Vagina (tissue), 2 donors: Measurements from ENCODE around the gene MBD5.
"Not testable (repeated sequence)": the region's sequence is repeated elsewhere in the genome, so short reads cannot be mapped to it uniquely, and the experiment has no call there.

Source experiments
- POLR2A ChIP-seq, 2 donors: fragments of 450-650 bp; IDR thresholded peaks; one replicate each; pipeline ENCODE4 v1.6.1; 2017; ENCODE audit warnings: antibody characterized with exemption in 2 of 2, mild to moderate bottlenecking in 2 of 2, moderate library complexity in 2 of 2
- POLR2AphosphoS5 ChIP-seq, 2 donors: sonication (generic); formaldehyde crosslinking; IDR thresholded peaks; one replicate each; pipeline ENCODE4 v1.9.0; 2017; ENCODE audit warnings: antibody characterized with exemption in 2 of 2, mild to moderate bottlenecking in 2 of 2, low read depth in 1 of 2; ENCODE audit not compliant: insufficient read depth in 1 of 2
- TF ChIP-seq, protein P1 (sequence below), 3 experiments: fragments of 450-650 bp in 2 of 3; fragments of 200-600 bp in 1 of 3; sonication (generic) in 1 of 3; IDR thresholded peaks; one replicate each; pipeline ENCODE4 v1.5.1; 2017 to 2019; ENCODE audit warnings: antibody characterized with exemption in 3 of 3, mild to moderate bottlenecking in 2 of 3, moderate library complexity in 2 of 3

DNA sequence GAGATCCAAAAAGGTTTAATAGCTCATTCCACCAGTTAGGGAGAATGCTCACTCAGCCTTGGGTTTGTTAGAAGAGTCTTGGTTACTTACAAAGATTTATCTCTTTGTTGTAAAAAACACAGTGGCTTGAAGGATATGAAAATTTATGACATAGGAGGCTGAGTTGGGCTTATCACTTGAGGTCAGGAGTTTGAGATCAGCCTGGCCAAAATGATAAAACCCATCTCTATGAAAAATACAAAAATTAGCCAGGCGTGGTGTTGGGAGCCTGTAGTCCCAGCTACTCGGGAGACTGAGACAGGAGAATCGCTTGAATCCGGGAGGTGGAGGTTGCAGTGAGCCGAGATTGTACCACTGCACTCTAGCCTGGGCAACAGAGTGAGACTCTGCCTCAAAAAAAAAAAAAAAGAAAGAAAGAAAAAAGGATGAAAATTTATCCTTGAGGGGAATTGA, 522.2 kb downstream of the MBD5 start:
- not testable (repeated sequence) for TF ChIP-seq POLR2AphosphoS5 (IDR thresholded peaks at IDR 0.05; ENCODE audit: insufficient read depth in 1 of 2, low read depth in 1 of 2); POLR2A (IDR thresholded peaks at IDR 0.05)
- TF ChIP-seq, protein P1, sequence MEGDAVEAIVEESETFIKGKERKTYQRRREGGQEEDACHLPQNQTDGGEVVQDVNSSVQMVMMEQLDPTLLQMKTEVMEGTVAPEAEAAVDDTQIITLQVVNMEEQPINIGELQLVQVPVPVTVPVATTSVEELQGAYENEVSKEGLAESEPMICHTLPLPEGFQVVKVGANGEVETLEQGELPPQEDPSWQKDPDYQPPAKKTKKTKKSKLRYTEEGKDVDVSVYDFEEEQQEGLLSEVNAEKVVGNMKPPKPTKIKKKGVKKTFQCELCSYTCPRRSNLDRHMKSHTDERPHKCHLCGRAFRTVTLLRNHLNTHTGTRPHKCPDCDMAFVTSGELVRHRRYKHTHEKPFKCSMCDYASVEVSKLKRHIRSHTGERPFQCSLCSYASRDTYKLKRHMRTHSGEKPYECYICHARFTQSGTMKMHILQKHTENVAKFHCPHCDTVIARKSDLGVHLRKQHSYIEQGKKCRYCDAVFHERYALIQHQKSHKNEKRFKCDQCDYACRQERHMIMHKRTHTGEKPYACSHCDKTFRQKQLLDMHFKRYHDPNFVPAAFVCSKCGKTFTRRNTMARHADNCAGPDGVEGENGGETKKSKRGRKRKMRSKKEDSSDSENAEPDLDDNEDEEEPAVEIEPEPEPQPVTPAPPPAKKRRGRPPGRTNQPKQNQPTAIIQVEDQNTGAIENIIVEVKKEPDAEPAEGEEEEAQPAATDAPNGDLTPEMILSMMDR (IDR thresholded peaks at IDR 0.05), result not testable (repeated sequence)
